OCI-LY1 (cell line): ENCODE data around the gene RHOT1.

Source experiments
- CTCF ChIP-seq: fragments of 200-600 bp; sonication (generic), shearing (Covaris generic); IDR thresholded peaks from 2 replicates; pipeline ENCODE4 v1.5.1; 2017; ENCODE audit warnings: mild to moderate bottlenecking, antibody characterized with exemption, low read length, moderate library complexity, mixed read lengths
- EZH2 ChIP-seq: fragments of 200-600 bp; sonication (generic), shearing (Covaris generic); IDR thresholded peaks from 2 replicates; pipeline ENCODE4 v1.8.0; 2017; ENCODE audit warnings: borderline replicate concordance, mixed run types, mild to moderate bottlenecking, antibody characterized with exemption, low read length, moderate library complexity, mixed read lengths

DNA sequence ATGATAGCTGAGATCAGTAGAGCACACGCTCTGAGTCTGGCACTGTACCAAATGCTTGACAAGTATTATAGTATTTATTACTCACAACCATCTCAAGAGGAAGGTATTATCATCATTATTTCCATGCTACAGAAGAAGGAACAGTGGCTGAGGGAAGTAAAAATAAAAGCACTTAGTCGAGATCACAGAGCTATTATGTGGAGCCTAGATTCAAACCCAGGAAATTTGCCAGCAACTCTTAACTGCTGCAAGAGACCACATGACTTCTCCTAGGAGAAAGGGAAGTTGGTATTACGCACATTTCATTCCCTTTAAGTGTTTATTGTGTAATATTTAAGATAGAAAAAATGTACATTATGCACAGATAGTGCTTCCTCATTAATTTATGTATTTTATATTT lies 1.0 kb upstream of the RHOT1 start:
- TF ChIP-seq CTCF: no peak
- TF ChIP-seq EZH2: no peak
